GM21825 (cell line): ENCODE data around the gene GATA5.

Source experiments
- ATAC-seq: cut with Tn5 transposase; IDR thresholded peaks from one replicate; pipeline ENCODE4 v1.9.1; 2021; ENCODE audit warnings: mild to moderate bottlenecking, moderate library complexity; ENCODE audit not compliant: unreplicated experiment

GATA5 gene

DNA sequence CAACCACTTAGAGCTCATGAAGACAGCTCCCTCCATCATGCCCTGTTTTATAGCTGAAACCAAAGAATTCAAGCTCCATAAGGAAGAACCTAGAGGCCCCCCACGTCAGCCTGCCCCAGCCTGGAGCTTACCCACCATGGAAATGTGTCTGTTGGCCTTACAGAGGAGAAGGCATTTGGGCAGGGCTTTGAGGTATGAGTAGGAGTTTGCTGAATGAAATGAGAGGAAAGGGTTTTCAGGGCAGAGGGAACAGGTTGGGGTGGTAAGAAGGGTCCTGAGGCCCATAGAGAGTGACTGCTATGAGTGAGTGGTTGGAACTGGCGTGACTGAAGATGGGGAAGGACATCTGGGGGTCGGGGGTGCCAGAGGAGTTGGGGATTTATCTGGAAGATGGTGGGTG is 12.7 kb upstream of the GATA5 start:
- no peak for ATAC-seq

DNA sequence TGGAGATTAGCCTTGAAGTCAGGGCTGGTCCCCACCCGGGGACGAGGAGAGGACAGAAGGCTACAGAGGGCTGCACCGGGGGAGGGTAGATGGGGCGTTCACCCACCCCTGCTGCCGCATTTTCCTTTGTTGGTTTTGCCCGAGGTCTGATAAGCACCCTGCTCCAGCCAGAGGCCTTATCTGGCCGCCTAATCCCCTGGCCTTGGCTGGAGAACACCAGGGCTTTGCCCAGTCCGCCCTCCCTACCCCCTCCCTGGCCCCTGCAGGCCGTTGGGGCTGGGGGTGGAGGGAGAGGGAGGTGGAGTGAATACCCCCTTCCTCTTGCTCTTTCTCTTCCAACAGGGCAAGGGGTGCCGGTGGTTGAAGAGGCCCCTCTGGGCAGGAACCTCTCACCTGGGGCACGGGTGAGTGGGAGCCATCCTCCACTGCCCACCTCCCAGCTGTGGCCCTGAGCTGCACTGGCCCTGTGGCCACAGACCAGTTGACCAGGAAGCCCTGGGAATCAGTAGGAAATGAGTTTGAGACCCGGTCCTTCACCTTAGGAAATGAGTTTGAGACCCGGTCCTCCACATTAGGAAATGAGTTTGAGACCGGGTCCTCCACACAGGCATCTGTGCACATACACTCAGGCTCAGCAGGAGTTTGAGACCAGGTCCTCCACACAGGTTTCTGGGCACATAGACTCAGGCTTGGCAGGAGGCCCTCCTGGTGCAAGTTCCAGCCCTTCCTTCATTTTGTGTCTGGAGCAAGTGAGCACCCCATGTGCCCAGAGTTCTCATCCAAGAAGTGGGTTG is 12.0 kb upstream of the GATA5 start:
- no peak for ATAC-seq

DNA sequence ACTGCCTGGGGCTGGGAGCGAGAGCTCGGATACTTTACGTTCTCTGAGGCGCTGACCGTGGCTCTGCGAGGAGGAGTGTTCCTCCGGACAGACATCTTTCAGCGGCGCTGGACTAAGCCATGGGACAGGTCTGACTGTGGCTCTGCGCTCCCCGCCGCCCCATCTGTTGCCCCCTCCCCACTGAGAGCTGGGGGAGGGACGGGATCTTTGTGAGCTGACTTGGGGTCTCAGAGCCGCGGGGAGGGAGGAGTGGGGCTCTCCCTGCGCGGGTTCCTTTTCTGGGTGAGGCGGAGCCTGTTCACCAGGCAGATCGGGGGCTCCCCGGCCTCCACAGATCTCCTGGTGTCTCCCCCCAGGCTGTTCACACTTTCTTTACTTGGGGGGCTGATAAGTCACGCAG is 11.3 kb upstream of the GATA5 start:
- ATAC-seq = no peak

DNA sequence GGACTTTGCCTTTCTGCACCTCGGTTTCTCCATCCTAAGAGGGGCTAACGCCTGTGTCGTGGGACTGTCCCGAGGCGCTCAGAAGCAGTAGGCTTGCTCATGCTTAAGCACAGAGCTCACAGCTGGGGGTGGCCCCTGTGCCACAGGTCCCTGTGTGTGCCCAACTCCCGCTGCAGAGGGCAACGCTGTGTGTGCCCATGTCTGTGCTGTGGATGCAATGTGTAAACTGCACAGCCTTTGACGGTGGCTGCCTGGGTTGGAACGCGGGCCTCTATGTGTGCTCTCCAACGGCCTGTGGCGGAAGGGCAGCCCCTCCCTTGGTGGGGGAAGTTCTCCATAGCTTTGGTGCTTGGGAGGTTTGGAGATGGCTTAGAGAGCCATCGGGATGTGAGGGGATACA is 10.7 kb upstream of the GATA5 start:
- ATAC-seq = no peak

DNA sequence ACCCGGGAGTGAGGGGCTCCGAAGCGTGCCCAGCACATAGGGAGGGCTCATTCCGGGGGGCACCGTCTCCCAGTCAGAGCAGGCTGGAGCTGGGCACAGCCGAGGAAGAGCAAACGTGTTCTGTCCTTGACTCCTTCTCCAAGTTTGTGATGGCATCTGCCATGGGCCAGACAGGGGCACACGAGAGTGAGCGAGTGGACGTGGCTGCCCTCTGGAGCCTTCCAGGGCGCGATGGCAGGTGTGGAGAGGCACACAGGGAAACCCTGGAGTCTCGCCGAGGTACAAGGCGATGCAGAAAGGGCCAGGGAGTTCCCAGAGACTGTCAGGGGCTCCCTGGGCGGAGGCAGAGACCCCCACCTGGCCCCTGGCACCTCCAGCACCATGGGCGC is 9.9 kb upstream of the GATA5 start:
- ATAC-seq = no peak

DNA sequence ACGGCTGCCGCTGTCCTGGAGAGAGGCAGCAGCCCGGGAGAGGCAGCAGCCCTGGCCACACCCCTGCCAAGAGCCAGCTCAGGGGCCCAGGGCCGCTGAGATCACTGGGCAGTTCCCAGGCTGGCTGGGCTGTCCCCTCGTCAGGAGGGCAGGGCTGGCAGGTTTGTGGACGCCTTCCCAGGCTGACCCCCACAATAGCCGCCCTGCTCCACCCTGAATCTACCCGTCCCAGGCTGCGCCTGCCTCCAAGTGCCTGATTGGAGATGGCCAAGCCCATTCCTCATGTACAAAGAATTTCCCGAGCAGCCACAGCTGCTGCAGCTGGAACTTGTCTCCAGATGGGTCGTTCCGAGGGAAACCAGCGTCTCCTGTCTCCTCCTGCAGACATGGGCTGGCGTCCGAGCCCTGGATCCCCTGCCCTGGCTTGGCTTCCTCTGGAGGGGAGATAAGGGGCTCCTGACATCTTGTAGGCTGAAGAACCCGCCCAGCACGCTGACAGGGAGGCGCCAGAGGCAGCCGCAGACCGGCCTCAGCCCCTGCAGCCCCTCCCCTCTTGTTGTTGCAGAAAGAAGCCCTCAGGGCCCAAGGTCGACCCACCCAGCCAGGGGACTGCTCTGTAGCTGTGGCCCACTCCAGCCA is 9.4 kb upstream of the GATA5 start:
- ATAC-seq = no peak

DNA sequence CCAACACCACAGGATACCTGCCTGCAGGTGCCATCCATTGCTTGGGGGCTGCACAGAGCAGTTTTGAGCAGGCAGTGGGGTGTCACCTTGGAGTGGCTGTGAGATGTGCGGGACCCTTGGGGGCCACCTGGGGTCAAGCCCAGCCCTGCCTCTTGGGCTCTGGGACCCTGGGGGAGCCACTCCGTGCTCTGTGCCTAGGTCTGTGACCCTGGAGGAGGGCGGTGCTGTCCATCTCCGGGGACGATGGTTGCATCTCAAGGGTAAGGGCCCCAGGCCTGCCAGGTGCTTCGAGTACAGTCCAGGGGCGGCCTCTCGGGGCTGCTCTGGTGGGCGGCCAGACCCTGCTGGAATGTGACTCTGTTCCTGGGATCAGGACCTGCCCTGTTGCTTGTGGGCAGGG is 8.7 kb upstream of the GATA5 start:
- ATAC-seq = no peak

DNA sequence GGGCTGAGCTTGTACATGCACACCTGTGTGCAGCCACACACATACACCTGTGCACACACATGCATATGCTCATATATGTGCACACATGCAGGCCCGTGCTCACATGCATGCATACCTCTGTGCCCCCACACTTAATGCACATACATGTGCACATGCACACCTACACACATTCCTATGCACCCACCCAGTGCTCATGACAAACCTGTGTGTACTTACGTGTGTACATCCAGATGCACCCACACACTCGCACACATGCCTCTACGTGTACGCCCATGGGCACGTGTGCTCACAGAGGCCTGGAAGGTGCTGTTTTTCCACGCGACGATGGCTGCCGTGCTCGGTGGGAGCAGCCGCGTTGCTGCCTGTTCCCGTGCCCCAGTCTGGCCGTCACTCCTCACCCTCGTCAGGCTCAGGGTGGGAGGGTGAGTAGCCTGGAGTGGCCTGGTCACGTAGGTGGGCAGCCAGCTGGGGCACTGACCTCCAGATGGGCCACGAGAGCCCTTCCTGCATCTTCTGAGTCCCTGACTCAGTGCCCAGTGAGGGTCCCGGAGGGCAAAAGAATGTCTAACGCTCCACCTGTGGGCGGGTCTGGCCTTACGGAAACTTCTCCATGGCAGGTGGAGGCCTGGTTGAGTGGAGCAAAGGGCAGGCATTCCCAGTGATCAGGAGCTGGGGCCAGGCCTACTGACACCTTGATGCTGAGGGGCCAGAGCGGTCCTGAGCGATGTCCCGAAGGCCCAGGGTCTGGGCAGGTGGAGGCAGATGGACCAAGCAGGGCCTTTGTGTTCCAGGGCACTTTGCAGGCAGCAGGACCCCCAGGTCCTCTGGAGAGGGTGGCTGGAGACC is 8.0 kb upstream of the GATA5 start:
- ATAC-seq = no peak

DNA sequence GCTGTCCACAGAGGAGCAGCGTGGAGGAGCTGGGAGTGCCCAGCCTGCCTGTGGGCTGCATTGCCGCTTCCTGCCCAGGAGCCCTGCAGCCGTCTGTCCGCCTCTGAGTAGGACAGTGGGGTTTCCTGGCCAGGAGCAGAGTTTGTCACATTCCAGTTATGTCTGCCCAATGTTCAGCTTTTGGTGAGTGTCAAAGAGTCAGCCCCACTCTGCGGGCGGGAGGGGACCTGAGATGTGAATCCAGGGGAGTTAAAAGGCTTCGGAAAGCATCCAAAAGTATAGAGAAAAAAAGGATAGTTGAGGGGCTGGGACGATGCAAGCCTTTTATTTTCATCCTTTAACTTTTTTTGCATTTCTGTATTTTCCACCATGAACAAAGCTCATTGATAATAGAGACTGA is 7.2 kb upstream of the GATA5 start:
- ATAC-seq = no peak

DNA sequence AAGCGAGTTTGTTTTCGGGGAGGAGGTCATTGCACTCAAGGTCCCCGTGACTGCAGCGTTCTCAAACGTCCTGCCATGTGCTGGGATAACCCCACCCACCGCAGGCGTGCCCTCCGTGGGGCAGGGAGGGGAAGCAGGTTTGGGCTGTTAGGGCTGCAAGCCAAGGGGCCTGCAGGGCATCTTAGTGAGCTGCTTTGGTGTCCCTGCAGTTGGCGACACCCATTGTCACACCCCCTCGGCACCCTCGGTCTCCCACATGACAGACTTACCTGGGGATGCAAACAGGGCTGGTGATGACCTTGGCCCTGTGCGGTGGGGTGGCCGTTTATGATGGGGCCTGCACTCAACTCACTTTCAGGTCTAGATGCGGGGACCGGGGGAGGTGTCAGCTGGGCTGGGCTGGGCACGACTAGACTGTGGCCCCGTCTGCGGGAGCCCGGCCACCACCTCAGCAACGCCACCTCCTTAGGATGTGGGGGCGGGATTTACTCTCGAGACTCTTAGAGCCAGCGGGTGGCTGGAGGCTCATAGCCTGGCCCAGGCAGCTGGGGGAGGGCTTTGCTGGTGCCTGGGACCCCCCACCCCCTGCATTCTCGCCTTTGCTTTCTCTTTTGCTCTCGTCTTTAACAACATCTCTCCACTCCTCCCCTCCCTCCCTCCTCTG is 6.5 kb upstream of the GATA5 start:
- no peak for ATAC-seq

DNA sequence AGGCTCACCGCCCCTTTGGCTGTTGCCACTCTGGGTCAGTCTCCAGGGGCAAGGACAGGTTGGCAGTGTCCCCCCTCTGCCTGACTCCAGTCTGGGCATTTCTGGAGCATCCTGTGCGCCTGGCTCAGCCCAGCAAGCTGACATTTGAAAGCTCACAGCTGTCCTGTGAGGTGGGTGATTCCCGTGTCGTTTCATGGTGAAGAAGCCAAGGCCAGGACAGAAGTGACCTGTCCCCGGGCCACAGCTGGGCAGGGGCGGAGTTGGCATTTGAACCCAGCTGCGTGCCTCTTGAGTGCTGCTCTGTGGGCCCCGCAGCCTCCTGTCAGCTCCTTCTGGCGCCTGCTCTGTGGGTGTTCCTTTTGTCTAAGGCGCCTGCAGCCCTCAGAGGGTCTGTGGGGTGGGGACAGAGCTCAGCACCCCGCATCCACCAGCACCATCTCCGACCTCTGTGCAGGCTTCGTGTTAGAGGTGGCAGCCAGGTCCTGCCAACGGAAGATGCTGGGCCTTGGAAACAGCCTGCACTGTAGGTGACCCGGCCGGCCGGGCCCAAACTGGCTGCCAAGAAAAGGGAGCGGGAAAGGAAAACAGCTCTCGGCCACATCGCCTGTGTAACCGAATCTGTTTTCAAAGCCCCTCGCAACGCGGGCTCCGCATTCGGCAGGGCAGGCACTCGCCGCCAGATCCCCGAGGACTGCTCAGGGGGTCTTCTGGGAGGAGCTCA is 5.8 kb upstream of the GATA5 start:
- ATAC-seq = no peak

DNA sequence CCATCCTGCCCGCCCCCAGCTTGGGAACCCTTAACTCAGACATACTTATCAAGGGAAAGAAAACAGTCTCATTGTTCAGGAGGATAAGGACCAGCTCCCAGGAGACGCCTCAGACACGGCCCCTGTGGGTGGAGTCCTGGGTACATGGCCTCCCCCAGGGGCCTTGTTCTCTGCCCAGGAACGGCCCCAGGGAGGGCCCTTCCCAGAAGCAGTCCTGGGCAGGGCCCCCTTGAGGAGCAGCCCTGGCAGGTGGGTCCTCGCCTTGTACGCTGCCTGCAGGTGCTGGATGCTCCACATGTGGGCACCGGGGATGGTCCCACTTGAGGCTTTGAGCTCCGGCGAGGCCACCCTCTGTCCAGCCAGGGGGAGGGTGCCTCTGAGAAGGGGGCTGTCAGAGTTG is 4.5 kb upstream of the GATA5 start:
- no peak for ATAC-seq

DNA sequence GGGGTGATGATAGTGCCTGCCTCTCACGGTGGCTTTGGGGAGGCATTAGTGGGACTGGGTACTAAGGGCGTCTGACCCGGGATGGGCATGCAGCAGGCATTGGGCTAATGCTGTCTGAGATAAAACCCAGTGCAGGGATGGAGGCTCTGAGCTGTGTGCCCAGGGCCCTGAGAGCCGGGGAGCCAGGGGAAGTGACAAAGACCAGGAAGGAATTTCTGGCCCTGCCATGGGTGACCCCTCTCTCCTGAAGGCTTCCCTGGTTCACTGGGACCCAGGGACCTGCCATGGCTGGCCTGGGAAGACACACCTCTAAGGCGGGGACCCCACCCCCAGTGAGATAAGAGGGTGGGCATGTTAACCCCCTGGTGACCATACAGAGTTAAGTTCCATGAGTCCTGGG is 3.9 kb upstream of the GATA5 start:
- no peak for ATAC-seq

DNA sequence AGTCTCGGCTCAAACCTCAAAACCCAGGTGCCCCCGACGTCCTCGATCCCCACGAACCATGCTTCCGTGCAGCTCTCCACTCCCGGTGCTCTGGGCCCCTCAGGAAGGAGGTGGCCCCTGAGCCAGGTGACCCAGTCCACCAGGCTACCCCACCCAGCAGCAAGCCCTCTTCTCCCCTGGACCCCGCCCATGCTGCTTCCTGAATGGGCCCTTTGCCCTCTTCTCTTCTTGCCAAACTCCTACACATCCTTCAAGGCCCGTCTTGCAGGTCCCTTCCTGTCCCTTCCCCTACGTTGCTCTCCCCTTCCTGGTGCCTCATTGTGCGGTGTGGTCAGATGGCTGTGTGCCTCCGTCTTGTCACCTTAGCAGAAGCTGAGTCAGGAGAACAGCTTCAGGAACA is 3.4 kb upstream of the GATA5 start:
- no peak for ATAC-seq

DNA sequence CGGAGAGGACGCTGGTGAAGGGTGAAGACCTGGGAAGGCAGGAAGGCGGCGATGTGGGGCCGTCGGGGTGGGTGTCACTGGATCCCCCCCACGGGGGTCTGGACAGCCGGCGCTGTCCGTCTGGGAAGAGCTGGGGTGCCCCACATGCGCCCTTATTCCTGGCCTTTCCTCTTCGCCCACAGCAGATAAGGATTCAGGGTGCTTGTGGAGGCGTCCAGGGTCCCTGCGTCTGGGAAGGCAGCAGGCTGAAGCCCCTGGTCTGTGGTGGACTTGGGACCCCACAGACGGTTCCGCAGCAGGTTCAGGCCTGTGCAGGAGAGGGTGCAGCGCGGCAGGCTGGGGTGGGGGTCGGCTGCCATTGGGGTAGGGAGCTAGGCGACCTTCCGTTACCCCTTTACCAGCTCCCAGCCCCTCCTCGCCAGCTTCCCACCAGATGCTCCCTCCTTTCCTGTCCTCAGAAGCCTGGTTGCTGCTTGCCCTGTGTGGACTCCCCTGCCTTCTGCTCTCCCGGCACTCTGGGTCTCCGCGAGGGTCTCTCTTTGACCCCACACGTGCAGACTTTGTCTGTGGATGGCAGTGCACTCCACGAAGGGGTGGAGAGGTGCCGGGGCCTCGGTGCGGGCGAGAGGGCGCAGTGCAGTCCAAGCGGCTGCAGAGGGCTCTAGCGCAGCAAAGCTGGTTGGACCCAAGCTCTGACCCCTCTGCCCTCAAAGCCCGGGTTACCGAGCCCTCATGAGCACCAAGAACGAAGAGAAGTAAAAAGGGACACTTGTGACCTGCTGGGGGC is 2.1 kb upstream of the GATA5 start:
- no peak for ATAC-seq

DNA sequence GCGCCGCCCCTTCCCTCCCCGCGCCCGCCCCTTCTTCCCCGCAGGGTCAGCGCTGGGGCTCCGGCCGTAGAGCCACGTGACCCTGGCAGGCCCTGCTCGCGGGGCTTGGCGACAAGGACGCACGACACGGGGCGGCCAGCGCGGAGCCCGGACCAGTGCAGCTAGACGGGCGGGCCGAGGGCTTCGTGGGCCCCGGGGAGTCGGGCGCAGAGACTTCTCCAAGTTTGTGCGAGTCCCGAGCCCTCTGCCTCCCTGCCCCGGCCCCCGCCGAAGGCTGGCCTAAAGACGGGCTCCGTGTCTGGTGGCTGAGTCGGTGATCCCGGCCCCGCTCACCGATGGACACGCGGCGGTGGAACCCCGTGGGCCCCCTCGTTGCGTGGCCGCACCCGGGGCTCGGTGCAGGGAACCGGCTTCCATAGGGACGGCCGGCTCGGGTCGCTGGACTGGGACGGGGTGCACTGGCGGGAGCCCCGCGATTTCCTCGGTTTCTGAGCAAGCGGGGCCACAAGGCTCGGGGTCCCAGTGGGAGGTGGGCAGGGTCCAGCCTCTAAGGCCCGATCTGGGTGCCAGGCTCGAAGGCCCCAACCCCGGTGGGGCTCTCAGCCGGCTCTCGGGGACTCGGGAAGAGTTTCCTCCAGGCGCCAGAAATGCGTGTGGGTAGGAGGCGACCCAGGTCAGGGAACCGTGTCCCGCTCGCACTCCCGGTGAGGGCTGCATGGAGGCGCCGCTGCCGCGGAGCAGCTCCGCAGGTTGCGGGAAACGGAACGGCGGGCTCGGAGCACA is 452 bp upstream of the GATA5 start:
- ATAC-seq = no peak

DNA sequence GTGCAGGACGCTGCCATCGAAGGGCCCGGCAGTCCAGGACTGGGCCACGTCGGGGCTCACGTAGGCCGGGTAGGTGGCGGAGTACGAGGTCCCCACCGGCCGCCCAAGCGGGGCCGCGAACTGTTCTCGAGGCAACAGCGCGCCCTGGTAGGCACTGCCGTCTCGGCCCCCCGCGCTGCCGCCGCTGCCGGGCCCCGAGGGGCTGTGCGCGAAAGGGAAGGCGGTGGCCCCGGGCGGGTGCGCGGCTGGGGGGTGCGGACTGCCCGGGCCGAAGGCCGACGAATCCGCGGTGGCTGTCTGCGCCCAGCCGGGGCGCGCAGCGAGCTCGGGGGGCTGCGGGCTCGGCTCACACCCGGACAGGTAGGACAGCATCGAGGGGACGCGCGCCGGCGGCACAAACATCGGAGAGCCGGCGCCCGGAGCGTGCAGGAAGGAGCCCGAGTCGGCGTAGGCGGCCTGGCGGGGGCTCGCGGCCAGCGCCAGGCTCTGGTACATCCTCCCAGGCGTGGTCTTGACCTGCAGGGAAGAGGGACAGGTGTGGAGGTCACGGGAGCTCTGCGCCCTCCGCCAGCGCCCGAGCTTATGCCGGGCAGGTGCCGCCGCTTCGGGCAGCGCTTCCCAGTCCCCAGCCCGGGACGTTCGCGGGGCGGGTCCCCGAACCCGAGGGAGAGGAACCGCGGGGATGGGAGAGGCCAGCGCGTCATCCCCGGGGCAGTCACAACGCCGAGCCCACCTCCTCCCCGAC is 596 bp downstream of the GATA5 start:
- ATAC-seq = no peak

DNA sequence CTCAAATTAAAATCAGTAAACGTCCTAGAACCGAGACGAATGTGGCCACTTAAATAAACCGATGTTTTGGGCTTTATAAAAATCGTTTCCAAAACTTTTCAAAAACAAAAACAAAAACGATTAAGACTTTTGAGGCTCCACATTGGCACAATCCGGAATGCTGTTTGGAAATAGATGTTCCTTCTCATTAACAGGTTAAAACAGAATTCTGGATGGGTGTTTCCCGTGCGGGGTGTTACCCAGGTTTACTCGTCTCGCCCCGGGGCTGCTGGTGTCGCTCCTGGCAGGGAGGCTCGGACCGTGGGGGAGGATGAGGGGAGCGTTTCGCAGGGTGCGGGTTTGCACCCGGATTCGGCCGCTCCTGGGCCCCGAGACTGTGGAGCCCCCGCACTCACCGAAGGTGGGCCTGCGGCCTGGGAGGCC is 1.2 kb downstream of the GATA5 start:
- ATAC-seq = no peak
